ENCODE data around the gene WDR48.

WDR48 gene

GRCh38 chr3:39140341-39140971 is 88.6 kb downstream of the WDR48 start:
- DNase-seq = no peak

GRCh38 chr3:39141171-39141995 is 89.6 kb downstream of the WDR48 start:
- peak; percentile 38 for DNase-seq

- DNase-seq = no peak
Measured at GRCh38 chr3:39142067-39142466, 90.3 kb downstream of the WDR48 start.

GRCh38 chr3:39143051-39143885 is 91.5 kb downstream of the WDR48 start:
- DNase-seq = no peak

- DNase-seq = no peak
Measured at GRCh38 chr3:39144095-39144747, 92.4 kb downstream of the WDR48 start.

- no peak for DNase-seq
Measured at GRCh38 chr3:39144748-39145380, 93.0 kb downstream of the WDR48 start.

GRCh38 chr3:39146083-39146501 is 94.3 kb downstream of the WDR48 start:
- DNase-seq = no peak

Data from OCI-M1 (cell line).